ENCODE results near the gene KIAA1755.

DNA sequence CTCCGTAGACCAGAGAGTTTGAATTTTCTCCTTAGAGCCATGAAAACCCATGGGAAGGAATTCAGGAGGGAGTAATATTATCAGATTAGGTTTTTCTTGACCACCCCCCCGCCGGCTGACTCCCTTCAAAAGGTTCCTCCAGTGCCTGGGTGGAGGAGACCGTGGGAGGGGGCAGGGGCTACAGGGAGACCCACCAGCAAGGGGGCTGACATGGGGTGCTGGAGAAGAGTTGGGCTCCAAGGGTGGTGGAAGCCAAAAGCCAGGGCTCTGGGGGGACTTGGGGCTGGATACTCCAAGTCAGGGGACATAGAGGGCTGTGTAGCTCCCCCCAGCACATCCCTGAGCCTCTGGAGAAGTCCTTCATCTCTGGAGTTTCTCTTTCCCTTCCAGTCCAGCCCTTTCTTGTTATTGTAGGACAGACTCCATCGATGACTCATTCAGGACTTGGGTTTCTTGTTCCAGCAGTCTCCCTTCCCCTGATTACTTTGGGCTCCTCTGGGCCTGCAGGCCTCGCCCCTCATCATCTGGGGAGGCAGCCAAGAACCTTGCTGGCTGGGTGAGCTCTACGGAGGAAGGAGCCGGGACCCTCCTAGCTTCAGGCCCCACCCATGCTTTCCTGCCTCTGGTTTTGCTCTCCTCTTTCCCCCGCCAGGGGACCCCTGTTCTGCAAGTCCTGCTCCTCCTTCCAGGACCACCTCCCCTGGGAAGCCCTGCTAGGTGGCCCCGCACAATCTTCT lies 10.5 kb upstream of the KIAA1755 start:
- TF ChIP-seq, protein P1, sequence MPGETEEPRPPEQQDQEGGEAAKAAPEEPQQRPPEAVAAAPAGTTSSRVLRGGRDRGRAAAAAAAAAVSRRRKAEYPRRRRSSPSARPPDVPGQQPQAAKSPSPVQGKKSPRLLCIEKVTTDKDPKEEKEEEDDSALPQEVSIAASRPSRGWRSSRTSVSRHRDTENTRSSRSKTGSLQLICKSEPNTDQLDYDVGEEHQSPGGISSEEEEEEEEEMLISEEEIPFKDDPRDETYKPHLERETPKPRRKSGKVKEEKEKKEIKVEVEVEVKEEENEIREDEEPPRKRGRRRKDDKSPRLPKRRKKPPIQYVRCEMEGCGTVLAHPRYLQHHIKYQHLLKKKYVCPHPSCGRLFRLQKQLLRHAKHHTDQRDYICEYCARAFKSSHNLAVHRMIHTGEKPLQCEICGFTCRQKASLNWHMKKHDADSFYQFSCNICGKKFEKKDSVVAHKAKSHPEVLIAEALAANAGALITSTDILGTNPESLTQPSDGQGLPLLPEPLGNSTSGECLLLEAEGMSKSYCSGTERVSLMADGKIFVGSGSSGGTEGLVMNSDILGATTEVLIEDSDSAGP (CRISPR knock-in tag; IDR thresholded peaks at IDR 0.05) = no peak
- TF ChIP-seq NR1H2 (CRISPR knock-in tag; IDR thresholded peaks at IDR 0.05) (no peak), KDM1A (IDR thresholded peaks at IDR 0.05) (no peak), NONO (IDR thresholded peaks at IDR 0.05; ENCODE audit: low read depth in 2 of 2, low read length in 1 of 2) (no peak), ZBTB17 (CRISPR knock-in tag; IDR thresholded peaks at IDR 0.05) (no peak), TEAD1 (CRISPR knock-in tag; IDR thresholded peaks at IDR 0.05) (no peak)
- TF ChIP-seq, protein P2, sequence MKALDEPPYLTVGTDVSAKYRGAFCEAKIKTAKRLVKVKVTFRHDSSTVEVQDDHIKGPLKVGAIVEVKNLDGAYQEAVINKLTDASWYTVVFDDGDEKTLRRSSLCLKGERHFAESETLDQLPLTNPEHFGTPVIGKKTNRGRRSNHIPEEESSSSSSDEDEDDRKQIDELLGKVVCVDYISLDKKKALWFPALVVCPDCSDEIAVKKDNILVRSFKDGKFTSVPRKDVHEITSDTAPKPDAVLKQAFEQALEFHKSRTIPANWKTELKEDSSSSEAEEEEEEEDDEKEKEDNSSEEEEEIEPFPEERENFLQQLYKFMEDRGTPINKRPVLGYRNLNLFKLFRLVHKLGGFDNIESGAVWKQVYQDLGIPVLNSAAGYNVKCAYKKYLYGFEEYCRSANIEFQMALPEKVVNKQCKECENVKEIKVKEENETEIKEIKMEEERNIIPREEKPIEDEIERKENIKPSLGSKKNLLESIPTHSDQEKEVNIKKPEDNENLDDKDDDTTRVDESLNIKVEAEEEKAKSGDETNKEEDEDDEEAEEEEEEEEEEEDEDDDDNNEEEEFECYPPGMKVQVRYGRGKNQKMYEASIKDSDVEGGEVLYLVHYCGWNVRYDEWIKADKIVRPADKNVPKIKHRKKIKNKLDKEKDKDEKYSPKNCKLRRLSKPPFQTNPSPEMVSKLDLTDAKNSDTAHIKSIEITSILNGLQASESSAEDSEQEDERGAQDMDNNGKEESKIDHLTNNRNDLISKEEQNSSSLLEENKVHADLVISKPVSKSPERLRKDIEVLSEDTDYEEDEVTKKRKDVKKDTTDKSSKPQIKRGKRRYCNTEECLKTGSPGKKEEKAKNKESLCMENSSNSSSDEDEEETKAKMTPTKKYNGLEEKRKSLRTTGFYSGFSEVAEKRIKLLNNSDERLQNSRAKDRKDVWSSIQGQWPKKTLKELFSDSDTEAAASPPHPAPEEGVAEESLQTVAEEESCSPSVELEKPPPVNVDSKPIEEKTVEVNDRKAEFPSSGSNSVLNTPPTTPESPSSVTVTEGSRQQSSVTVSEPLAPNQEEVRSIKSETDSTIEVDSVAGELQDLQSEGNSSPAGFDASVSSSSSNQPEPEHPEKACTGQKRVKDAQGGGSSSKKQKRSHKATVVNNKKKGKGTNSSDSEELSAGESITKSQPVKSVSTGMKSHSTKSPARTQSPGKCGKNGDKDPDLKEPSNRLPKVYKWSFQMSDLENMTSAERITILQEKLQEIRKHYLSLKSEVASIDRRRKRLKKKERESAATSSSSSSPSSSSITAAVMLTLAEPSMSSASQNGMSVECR (CRISPR knock-in tag; IDR thresholded peaks at IDR 0.05) = no peak
- TF ChIP-seq, protein P3, sequence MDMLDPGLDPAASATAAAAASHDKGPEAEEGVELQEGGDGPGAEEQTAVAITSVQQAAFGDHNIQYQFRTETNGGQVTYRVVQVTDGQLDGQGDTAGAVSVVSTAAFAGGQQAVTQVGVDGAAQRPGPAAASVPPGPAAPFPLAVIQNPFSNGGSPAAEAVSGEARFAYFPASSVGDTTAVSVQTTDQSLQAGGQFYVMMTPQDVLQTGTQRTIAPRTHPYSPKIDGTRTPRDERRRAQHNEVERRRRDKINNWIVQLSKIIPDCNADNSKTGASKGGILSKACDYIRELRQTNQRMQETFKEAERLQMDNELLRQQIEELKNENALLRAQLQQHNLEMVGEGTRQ (CRISPR knock-in tag; IDR thresholded peaks at IDR 0.05) = no peak
- TF ChIP-seq, protein P4, sequence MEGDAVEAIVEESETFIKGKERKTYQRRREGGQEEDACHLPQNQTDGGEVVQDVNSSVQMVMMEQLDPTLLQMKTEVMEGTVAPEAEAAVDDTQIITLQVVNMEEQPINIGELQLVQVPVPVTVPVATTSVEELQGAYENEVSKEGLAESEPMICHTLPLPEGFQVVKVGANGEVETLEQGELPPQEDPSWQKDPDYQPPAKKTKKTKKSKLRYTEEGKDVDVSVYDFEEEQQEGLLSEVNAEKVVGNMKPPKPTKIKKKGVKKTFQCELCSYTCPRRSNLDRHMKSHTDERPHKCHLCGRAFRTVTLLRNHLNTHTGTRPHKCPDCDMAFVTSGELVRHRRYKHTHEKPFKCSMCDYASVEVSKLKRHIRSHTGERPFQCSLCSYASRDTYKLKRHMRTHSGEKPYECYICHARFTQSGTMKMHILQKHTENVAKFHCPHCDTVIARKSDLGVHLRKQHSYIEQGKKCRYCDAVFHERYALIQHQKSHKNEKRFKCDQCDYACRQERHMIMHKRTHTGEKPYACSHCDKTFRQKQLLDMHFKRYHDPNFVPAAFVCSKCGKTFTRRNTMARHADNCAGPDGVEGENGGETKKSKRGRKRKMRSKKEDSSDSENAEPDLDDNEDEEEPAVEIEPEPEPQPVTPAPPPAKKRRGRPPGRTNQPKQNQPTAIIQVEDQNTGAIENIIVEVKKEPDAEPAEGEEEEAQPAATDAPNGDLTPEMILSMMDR (IDR thresholded peaks at IDR 0.05 in 2 of 3, conservative IDR thresholded peaks at IDR 0.05 in 1 of 3; ENCODE audit: insufficient read depth in 2 of 3, low read depth in 1 of 3, low read length in 3 of 3) = no peak
- TF ChIP-seq, protein P5, sequence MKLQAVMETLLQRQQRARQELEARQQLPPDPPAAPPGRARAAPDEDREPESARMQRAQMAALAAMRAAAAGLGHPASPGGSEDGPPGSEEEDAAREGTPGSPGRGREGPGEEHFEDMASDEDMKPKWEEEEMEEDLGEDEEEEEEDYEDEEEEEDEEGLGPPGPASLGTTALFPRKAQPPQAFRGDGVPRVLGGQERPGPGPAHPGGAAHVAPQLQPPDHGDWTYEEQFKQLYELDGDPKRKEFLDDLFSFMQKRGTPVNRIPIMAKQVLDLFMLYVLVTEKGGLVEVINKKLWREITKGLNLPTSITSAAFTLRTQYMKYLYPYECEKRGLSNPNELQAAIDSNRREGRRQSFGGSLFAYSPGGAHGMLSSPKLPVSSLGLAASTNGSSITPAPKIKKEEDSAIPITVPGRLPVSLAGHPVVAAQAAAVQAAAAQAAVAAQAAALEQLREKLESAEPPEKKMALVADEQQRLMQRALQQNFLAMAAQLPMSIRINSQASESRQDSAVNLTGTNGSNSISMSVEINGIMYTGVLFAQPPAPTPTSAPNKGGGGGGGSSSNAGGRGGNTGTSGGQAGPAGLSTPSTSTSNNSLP (IDR thresholded peaks at IDR 0.05; ENCODE audit: borderline replicate concordance, low read depth, low read length) = no peak

All from K562 (cell line).